DND-41 (cell line): ENCODE measurements around the gene CASTOR1.

Experiments
- ATAC-seq: fragments of 200-7000 bp; cut with Tn5 transposase; 3 replicates; pipeline ENCODE4 v1.9.1; 2021; ENCODE audit warnings: low read depth; ENCODE audit not compliant: insufficient read depth
- DNase-seq: peaks from one replicate; pipeline ENCODE4 v3.0.0-alpha.2; 2020
- H2AFZ ChIP-seq: 2 replicates; pipeline ENCODE4 v1.6.0; 2012; ENCODE audit warnings: low read depth, low read length
- H3K27ac ChIP-seq: 2 replicates; pipeline ENCODE4 v1.5.1; 2012; ENCODE audit warnings: low read length, inconsistent platforms
- H3K27me3 ChIP-seq: fragments of 200-600 bp; sonication (generic); 2 replicates; pipeline ENCODE4 v1.6.0; 2012; ENCODE audit warnings: low read length, mild to moderate bottlenecking, inconsistent platforms; ENCODE audit not compliant: insufficient read depth, poor library complexity
- H3K36me3 ChIP-seq: 2 replicates; pipeline ENCODE4 v1.5.1; 2012; ENCODE audit warnings: low read length, inconsistent platforms; ENCODE audit not compliant: insufficient read depth
- H3K4me1 ChIP-seq: 2 replicates; pipeline ENCODE4 v1.5.1; 2012; ENCODE audit warnings: mild to moderate bottlenecking, low read length; ENCODE audit not compliant: insufficient read depth
- H3K4me2 ChIP-seq: 2 replicates; pipeline ENCODE4 v1.6.0; 2012; ENCODE audit warnings: mild to moderate bottlenecking, moderate library complexity, low read length, inconsistent platforms; ENCODE audit not compliant: insufficient read depth
- H3K4me3 ChIP-seq, 2 experiments: fragments of 200-600 bp in 1 of 2; shearing (Covaris generic) in 1 of 2; 2 replicates each; pipeline ENCODE4 v1.5.1; 2012 to 2016; ENCODE audit warnings: inconsistent platforms in 2 of 2, low read length in 2 of 2, mild to moderate bottlenecking in 2 of 2, low read depth in 1 of 2, moderate library complexity in 1 of 2
- H3K79me2 ChIP-seq: 2 replicates; pipeline ENCODE4 v1.6.0; 2012; ENCODE audit warnings: low read length, inconsistent platforms; ENCODE audit not compliant: insufficient read depth
- H3K9ac ChIP-seq: 2 replicates; pipeline ENCODE4 v1.6.0; 2012; ENCODE audit warnings: low read depth, mild to moderate bottlenecking, inconsistent platforms, low read length, moderate library complexity
- H3K9me3 ChIP-seq: 2 replicates; pipeline ENCODE4 v1.5.1; 2012; ENCODE audit warnings: low read length, moderate library complexity, mild to moderate bottlenecking, inconsistent platforms; ENCODE audit not compliant: insufficient read depth, severe bottlenecking
- H4K20me1 ChIP-seq: 2 replicates; pipeline ENCODE4 v1.6.0; 2012; ENCODE audit warnings: low read length; ENCODE audit not compliant: insufficient read depth
- EZH2 ChIP-seq: IDR thresholded peaks from 3 replicates; pipeline ENCODE4 v1.6.1; 2012; ENCODE audit warnings: borderline replicate concordance, low read depth, mild to moderate bottlenecking, moderate library complexity, low read length, inconsistent platforms; ENCODE audit not compliant: severe bottlenecking
- TF ChIP-seq, protein P1 (sequence below): IDR thresholded peaks from 2 replicates; pipeline ENCODE4 v1.5.1; 2012; ENCODE audit warnings: borderline replicate concordance, low read length, moderate library complexity, mild to moderate bottlenecking; ENCODE audit not compliant: poor library complexity, severe bottlenecking; ENCODE audit errors: extremely low read depth

Gene CASTOR1

DNA sequence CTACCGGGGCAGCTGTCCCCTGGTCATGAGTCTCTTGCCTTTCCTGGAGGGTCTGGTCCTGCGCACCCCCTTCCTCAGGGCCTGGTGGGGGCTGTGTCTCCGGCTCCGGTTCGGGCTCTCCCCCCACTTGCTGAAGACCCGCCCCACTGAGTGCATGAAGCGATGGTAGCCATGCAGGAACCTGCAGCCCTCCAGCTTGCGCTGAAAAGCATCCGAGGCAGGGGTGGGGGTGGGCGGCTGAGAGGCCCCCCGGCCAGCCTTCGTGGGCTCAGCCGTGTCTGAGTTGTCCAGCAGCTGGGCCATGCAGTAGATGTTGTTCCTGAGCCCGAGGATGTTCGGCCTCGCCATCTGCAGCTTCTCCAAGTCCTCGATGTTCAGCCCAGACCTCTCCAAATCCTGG lies 25.4 kb downstream of the CASTOR1 start:
- no peaks in the 10 kb centered on the region for H3K9me3 ChIP-seq
- peaks cover 72% of the 10 kb centered on the region for H3K4me1 ChIP-seq
- H3K4me3 ChIP-seq: peak overlapping the region; percentile 70 to 85; a peak in 3 of 4 replicates
- H3K27me3 ChIP-seq: no peaks in the 10 kb centered on the region
- H3K36me3 ChIP-seq: peaks cover 62% of the 10 kb centered on the region
- no peak overlapping the region for H2AFZ ChIP-seq
- DNase-seq (peak; percentile 40), ATAC-seq (no peak)
- H3K79me2 ChIP-seq: peaks cover 70% of the 10 kb centered on the region
- peak overlapping the region; percentile 96 for H3K27ac ChIP-seq
- peak overlapping the region; percentile 99 for H3K4me2 ChIP-seq
- H3K9ac ChIP-seq: peak overlapping the region; percentile 93
- H4K20me1 ChIP-seq: peaks cover 38% of the 10 kb centered on the region
- no peak for TF ChIP-seq EZH2

DNA sequence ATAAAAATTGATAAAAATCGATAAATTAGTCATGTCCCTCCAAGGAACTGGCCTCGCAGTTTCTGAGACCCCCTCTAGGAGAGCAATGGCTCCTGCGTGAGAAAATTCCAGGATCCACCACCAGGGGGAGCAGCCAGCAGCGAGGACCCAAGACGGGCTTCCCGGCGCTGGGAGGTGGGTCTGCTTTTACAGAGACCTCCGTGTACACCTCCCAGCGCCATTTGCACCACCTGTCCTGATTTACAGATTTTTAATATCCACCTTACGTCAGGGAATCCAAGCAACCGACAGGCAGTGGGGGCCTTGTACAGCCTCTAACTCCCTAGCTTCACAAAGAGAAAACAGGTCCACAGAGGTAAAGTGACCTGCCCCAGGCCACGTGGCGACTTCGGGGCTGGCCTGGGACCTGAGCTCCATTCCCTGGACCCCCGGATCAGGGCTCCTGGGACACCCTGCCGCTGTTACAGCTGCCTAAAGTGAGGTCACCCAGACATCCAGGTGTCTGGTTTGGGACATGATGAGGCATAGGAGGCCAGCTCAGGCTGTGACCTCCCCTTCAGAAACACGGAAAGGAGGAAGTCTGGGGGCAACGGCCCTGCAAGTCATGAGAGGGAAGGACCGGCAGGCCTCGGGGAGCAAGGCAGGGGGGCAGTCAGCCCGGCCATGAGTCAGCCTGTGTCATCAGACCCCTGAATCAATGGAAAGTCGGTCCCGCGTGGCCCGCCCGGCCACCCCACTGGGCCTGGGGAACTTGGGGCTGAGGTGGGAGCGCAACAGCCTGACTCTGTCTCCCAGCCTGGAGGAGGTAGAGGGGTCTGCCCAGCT lies 26.2 kb downstream of the CASTOR1 start:
- H3K4me1 ChIP-seq: peaks cover 64% of the 10 kb centered on the region
- peak overlapping the region; percentile 96 for H3K27ac ChIP-seq
- H3K4me2 ChIP-seq: peak overlapping the region; percentile 99
- H2AFZ ChIP-seq: no peak overlapping the region
- peak; percentile 90 for DNase-seq
- H4K20me1 ChIP-seq: peaks cover 38% of the 10 kb centered on the region
- TF ChIP-seq, protein P1, sequence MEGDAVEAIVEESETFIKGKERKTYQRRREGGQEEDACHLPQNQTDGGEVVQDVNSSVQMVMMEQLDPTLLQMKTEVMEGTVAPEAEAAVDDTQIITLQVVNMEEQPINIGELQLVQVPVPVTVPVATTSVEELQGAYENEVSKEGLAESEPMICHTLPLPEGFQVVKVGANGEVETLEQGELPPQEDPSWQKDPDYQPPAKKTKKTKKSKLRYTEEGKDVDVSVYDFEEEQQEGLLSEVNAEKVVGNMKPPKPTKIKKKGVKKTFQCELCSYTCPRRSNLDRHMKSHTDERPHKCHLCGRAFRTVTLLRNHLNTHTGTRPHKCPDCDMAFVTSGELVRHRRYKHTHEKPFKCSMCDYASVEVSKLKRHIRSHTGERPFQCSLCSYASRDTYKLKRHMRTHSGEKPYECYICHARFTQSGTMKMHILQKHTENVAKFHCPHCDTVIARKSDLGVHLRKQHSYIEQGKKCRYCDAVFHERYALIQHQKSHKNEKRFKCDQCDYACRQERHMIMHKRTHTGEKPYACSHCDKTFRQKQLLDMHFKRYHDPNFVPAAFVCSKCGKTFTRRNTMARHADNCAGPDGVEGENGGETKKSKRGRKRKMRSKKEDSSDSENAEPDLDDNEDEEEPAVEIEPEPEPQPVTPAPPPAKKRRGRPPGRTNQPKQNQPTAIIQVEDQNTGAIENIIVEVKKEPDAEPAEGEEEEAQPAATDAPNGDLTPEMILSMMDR: peak; percentile 92
- no peak for TF ChIP-seq EZH2
- peak; percentile 25 for ATAC-seq
- peaks cover 63% of the 10 kb centered on the region for H3K79me2 ChIP-seq
- H3K9me3 ChIP-seq: no peaks in the 10 kb centered on the region
- H3K4me3 ChIP-seq: peak overlapping the region; percentile 70 to 85; a peak in 3 of 4 replicates
- peaks cover 55% of the 10 kb centered on the region for H3K36me3 ChIP-seq
- H3K27me3 ChIP-seq: no peaks in the 10 kb centered on the region
- peak overlapping the region; percentile 93 for H3K9ac ChIP-seq

DNA sequence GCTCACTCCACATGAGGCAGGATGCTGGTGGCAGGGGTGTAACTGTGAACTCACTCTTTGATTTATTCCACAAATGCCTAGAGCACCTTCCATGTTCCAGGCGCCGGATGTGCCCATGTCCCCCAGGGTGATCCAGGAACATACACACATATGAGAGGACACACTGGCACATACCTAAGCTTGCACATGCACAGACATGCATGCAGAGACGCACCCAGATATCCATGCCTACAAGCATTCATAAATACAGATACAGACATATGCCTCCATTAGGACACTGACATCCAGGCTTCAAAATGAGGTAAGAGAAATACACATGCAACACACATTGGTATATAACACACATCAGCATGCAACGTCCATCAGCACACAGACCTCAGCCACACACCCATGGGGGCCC lies 27.2 kb downstream of the CASTOR1 start:
- peak overlapping the region; percentile 66 for H3K27ac ChIP-seq
- ATAC-seq (no peak), DNase-seq (no peak)
- peaks cover 38% of the 10 kb centered on the region for H4K20me1 ChIP-seq
- peak overlapping the region; percentile 93; the same call in 1 of the 2 replicates for H3K9ac ChIP-seq
- H3K9me3 ChIP-seq: no peaks in the 10 kb centered on the region
- no peak overlapping the region for H2AFZ ChIP-seq
- H3K36me3 ChIP-seq: peaks cover 51% of the 10 kb centered on the region
- H3K27me3 ChIP-seq: no peaks in the 10 kb centered on the region
- H3K4me3 ChIP-seq: peak overlapping the region in 1 of 2 experiments; percentile 85; a peak in 2 of 4 replicates
- TF ChIP-seq, protein P1: no peak
- no peak for TF ChIP-seq EZH2
- H3K4me2 ChIP-seq: peak overlapping the region; percentile 99
- H3K4me1 ChIP-seq: peaks cover 55% of the 10 kb centered on the region
- peaks cover 53% of the 10 kb centered on the region for H3K79me2 ChIP-seq

- Histone ChIP-seq H3K4me3 (no peak overlapping the region), H3K4me2 (no peak overlapping the region), H3K9ac (no peak overlapping the region), H3K27ac (peak overlapping the region; percentile 47), H4K20me1 (peaks cover 38% of the 10 kb centered on the region), H3K36me3 (peaks cover 46% of the 10 kb centered on the region), H2AFZ (no peak overlapping the region), H3K27me3 (no peaks in the 10 kb centered on the region), H3K4me1 (peaks cover 51% of the 10 kb centered on the region), H3K9me3 (no peaks in the 10 kb centered on the region), H3K79me2 (peaks cover 43% of the 10 kb centered on the region)
- DNase-seq: no peak
- TF ChIP-seq, protein P1: no peak
- TF ChIP-seq EZH2: no peak
- ATAC-seq: no peak
These were observed 28.2 kb downstream of the CASTOR1 start for GRCh38 chr22:30261134-30261533.
